Hepatic stellate cell (primary cell): Measurements from ENCODE around the gene SCG2.

Source experiments
- DNase-seq: peaks from one replicate; pipeline ENCODE4 v3.0.0; 2011; ENCODE audit warnings: low spot score

SCG2 gene

DNA sequence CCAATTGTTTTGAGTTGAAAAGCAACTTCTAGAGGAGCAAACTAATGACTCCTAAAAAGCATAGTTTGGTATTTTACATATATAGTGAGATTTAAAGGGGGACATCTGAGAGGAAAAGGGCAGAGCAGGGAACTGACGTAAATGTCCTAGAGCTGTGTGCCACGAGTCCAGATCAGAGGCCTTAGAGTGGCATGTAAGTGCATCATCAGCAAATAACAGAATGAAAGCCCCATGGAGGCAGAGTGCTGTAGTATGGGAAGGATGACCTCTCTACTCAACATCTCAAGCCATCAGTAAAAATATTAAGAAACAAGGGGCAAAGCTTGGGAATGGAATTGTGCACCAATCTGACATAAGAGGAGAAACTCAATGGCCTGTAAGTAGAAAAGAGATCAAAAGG is 31.4 kb downstream of the SCG2 start:
- no peak for DNase-seq

DNA sequence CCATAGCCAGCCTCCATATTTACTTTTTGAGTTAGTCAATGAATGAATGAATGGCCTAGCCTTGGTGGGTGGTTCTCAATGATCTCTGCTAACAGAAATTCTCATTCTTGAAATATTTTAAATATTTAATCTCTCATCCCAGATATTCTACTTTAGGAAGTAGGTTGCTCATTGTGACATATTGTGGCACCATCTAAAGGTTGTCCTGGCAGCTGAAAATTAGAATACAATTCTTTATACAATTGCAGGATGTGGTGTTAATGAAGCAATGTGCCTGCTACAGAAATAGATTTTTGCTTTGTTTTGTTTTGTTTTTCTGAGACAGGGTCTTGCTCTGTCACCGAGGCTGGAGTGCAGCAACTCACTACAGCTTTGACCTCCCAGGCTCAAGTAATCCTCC is 35.8 kb downstream of the SCG2 start:
- no peak for DNase-seq

GRCh38 chr2:223563462-223563861 is 38.7 kb downstream of the SCG2 start:
- DNase-seq: peak; percentile 23

GRCh38 chr2:223562078-223562477 is 40.1 kb downstream of the SCG2 start:
- DNase-seq: no peak

DNA sequence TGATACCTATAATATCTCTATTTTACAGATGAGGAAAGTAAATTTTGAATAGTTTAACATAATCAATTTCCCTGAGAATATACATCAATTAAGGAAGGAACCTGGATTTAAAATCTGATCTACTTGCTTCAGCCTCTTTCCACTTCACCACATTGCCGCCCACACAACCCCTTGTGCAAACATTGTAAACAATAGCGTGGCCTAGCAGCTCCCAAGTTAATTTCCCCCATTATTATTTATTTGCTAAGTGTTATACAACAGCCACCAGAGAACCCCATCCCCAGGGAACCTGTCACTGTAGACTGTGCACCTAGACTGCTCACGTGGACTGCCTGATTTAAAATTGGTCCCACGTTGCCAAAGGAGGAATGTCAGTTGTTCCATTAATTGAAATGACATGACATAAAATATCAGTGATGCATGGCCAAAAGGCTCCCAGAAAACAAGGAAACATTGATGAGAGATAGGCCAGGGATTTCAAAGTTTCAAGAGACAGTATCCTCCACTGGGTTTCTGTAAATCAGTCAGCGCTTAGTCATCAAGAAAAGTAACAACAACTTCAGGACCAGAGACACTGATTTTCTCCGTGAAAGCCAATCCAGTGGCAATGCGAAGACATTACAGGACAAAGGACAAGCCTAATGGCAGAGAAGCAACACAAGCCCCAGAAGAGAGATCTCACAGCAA is 41.3 kb downstream of the SCG2 start:
- no peak for DNase-seq

DNA sequence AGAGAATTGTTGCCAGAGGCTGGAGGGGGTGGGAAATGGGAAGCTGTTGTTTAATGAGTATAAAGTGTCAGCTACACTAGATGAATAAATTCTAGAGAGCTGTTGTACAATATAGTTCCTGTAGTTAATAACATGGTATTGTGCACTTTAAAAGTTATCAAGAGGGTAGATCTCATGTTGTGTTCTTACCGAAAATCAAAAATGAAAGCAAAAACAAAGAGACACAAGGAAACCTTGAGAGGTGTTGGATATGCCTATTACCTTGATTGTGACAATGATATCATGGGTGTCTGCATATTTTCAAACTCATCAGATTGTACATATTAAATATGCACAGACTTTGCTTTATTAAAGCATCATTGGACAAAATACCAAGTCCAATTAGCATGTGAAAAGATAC is 43.2 kb downstream of the SCG2 start:
- no peak for DNase-seq

DNA sequence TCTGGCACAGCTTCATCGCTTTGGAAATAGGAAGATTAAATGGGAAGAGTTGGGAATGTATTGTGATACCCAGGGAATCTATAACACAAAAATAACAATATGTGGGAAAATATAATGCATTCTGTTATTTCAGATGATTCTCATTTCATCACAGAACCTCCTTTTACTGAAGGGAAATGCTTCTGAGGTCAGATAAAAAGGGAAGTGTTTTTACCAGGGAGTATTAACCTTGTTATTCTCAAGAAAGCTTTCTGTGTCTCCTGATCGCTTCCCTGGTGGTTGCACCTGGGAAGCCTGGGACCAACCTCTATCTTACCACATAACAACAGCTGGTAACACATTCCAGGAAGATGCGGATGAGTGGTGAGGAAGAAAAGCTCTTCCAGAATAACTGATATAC is 47.2 kb downstream of the SCG2 start:
- no peak for DNase-seq

GRCh38 chr2:223549215-223549614 is 52.9 kb downstream of the SCG2 start:
- peak; percentile 35 for DNase-seq

DNA sequence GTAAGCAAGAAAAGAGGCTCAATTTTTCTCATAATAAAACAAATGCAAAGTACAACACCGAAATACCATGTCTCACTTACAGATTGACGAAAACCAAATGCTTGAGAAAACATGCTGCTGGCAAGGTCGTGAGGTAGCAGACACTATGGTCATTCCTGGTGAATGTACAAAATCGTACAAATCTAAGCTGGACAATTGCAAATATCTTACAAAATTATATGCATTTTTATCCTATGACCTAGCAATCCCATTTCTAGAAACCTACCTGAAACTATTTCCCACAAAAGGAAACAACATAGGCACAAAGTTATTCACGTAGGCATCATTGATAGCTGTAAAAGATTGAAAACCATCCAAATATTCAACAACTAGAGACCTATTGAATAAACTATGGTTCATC is 54.0 kb downstream of the SCG2 start:
- no peak for DNase-seq
